ENCODE measurements around the gene VKORC1. TPM values are rescaled to one million over a fixed set of nuclear protein-coding genes. Genes with fewer than 3 reads are reported as not detected.
A peak's percentile ranks its signal among the peaks of the same experiment; 100 is the strongest.
"Not testable (repeated sequence)": the region's sequence is repeated elsewhere in the genome, so short reads cannot be mapped to it uniquely, and the experiment has no call there.

The VKORC1 gene
- polyA plus RNA-seq, 4 donors = 54.4 to 87.8 (median 80.6) TPM

DNA sequence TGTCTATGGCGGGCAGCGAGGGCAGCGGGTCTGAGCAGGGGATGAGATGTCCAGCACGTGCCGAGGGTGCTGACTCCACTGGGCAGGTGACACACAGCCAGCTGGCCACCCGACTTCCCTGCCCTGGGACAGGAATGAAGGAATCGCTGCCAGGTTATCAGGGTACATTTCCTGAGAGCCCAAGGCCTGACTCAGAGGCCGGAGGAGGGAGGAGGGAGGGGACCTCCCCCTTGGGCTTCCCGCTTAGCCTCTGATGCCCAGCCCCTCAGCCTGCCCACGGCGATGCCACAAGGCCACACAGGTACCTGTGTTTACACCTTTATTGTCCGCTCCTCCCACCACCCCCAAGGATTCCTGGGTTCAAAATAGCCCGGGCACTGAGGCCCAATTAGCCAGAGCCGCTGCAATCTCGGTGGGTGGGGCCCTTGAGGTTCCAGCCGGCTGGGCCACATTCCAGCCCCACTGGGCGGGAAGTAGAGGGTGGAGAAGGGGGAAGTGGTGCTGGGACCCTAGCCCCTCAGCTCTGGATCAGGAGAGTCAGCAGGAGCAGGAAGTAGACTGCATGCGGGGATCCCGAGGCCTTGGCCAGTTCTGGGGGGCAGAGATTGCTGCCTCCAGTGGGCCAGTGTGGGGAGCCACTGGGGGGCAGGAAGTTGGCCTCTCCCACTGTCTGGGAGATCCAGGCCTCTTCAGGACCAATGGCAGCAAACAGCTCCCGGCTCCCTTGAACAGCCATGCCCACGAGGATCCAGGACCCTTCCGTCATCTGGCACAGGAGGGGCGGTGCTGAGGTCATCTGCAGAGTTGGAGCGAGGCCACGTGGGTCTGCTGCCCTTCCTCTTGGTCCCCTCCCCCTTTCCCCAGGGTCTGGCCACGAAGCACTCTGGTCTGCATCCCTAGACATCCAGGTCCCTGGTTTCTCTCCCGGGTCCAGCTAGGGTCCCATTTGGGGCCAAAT is 44.3 kb upstream of the VKORC1 start:
- H3K9me3 ChIP-seq (ENCODE audit: control insufficient read depth in 2 of 2, insufficient read depth in 1 of 2, low read depth in 1 of 2, low read length in 1 of 2) = no peaks in the 10 kb centered on the region
- peak; percentile 93 to 96 for DNase-seq
- peaks cover 4 to 53% (median 11%) of the 10 kb centered on the region in 3 donors for H3K4me1 ChIP-seq (ENCODE audit: control insufficient read depth in 3 of 3, insufficient read depth in 2 of 3, low read depth in 1 of 3, low read length in 2 of 3)
- H3K27ac ChIP-seq (ENCODE audit: low read depth in 1 of 3, low read length in 2 of 3) = peak overlapping the region; percentile 84 to 93 (median 92)
- peaks cover 0 to 9% (median 0%) of the 10 kb centered on the region in 3 donors for H3K36me3 ChIP-seq (ENCODE audit: control insufficient read depth in 3 of 3, insufficient read depth in 2 of 3, low read depth in 1 of 3, low read length in 3 of 3)
- no peaks in the 10 kb centered on the region for H3K27me3 ChIP-seq (ENCODE audit: control insufficient read depth in 3 of 3, insufficient read depth in 3 of 3, low read length in 3 of 3)
- FAIRE-seq = no peak
- WGBS, 3 donors = 16 to 44% (median 32%) methylated on average over 26 to 27 of the region's 27 CpGs
- H3K4me3 ChIP-seq (ENCODE audit: low read depth in 1 of 3, low read length in 3 of 3) = no peak overlapping the region

DNA sequence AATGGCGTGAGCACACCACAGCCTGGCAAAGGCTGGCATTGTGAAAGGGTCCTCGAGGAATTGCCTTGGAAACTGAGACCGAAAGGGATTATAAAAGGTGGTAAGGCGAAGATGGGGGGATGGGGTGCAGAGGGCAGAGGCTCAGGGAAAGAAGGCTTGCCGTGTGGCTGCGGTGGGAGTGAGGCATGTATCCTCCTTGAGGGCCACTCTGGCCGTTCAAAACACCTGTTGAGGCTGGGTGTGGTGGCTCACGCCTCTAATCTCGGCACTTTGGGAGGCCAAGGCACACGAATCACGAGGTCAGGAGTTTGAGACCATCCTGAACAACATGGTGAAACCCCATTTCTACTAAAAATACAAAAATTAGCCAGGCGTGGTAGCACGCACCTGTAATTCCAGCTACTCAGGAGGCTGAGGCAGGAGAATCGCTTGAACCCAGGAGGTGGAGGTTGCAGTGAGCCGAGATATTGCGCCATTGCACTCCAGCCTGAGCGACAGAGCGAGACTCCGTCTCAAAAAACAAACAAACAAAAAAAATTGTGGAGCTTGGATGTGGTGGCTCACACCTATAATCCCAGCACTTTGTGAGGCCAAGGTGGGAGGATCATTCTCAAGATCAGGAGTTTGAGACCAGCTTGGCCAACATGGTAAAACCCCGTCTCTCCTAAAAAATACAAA is 42.4 kb upstream of the VKORC1 start:
- FAIRE-seq; H3K27ac ChIP-seq (ENCODE audit: low read depth in 1 of 3, low read length in 2 of 3); H3K9me3 ChIP-seq (ENCODE audit: control insufficient read depth in 2 of 2, insufficient read depth in 1 of 2, low read depth in 1 of 2, low read length in 1 of 2); H3K4me3 ChIP-seq (ENCODE audit: low read depth in 1 of 3, low read length in 3 of 3); H3K27me3 ChIP-seq (ENCODE audit: control insufficient read depth in 3 of 3, insufficient read depth in 3 of 3, low read length in 3 of 3); DNase-seq: not testable (repeated sequence)
- peaks cover 4 to 69% (median 11%) of the 10 kb centered on the region in 3 donors for H3K4me1 ChIP-seq (ENCODE audit: control insufficient read depth in 3 of 3, insufficient read depth in 2 of 3, low read depth in 1 of 3, low read length in 2 of 3)
- peaks cover 0 to 28% (median 0%) of the 10 kb centered on the region in 3 donors for H3K36me3 ChIP-seq (ENCODE audit: control insufficient read depth in 3 of 3, insufficient read depth in 2 of 3, low read depth in 1 of 3, low read length in 3 of 3)
- 71 to 88% (median 74%) methylated on average over 20 of the region's 20 CpGs for WGBS, 3 donors

DNA sequence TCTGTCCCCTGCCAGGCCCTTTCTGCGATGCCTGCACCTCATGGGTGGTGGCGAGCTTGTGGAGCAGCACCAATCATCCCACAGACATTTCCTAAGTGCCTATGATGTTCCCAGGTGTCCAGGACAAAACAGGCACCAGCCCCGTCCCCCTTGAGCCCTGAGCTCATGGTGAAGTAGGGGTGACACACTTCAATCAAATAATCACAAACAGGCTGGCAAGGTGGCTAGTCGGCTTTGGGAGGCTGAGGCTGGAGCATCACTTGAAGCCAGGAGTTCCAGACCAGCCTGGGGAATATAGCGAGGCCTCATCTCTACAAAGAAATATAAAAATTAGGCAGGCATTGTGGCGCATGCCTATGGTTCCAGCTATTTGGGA is 41.7 kb upstream of the VKORC1 start:
- DNase-seq (no peak), FAIRE-seq (no peak)
- Histone ChIP-seq H3K27ac (ENCODE audit: low read depth in 1 of 3, low read length in 2 of 3) (no peak overlapping the region), H3K9me3 (ENCODE audit: control insufficient read depth in 2 of 2, insufficient read depth in 1 of 2, low read depth in 1 of 2, low read length in 1 of 2) (no peaks in the 10 kb centered on the region), H3K36me3 (ENCODE audit: control insufficient read depth in 3 of 3, insufficient read depth in 2 of 3, low read depth in 1 of 3, low read length in 3 of 3) (peaks cover 0 to 35% (median 0%) of the 10 kb centered on the region in 3 donors), H3K4me3 (ENCODE audit: low read depth in 1 of 3, low read length in 3 of 3) (no peak overlapping the region), H3K27me3 (ENCODE audit: control insufficient read depth in 3 of 3, insufficient read depth in 3 of 3, low read length in 3 of 3) (no peaks in the 10 kb centered on the region), H3K4me1 (ENCODE audit: control insufficient read depth in 3 of 3, insufficient read depth in 2 of 3, low read depth in 1 of 3, low read length in 2 of 3) (peaks cover 2 to 69% (median 9%) of the 10 kb centered on the region in 3 donors)
- 69 to 80% (median 76%) methylated on average over 6 of the region's 6 CpGs for WGBS, 3 donors

DNA sequence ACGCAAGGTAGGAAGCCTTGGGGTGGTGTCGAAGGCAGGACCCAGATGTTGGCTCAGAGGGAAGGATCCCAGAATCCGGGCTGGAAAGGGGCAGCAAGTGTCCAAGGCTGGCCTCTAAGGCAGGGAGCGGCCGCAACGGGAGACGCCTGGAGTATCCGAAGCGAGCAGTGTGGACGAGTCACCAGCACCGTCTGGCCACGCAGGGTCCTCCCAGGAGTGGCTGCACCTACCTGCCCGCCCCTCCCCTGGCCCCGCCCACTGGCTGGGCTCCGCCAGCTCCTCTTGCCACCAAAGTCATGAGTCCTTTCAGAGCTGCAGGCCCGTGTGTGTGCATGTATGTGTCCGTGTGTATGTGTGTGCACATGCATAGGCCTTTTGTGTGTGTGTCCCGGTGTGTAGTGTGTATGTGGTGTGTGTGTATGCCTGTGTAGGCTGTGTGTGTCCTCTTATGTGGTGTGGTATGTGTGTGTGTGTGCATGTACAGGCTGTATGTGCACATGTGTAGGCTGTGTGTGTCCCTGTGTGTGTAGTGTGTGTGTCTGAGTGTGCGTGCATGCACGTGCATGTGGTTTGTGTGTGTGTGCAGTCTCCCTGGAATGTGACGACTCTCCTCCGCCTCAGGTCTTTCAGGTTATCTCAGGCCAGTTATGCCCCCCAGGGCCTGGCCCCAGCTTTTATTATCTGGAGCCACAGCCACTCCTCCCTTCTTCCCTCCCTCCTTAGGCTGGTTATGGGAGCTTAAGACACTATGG is 41.1 kb upstream of the VKORC1 start, which contains the start of gene PRSS8:
Gene PRSS8 (minus strand): TSS at position 193 of the 752 bp plus-strand sequence. CDS start 229 bp downstream, outside the sequence.
- DNase-seq (peak; percentile 95), FAIRE-seq (no peak)
- WGBS, 3 donors = 21 to 46% (median 29%) methylated on average over 20 to 22 of the region's 22 CpGs
- H3K4me3 ChIP-seq (ENCODE audit: low read depth in 1 of 3, low read length in 3 of 3) = peak within 1 kb of the TSS; percentile 51 to 94 (median 94)
- no peaks in the 10 kb centered on the region for H3K27me3 ChIP-seq (ENCODE audit: control insufficient read depth in 3 of 3, insufficient read depth in 3 of 3, low read length in 3 of 3)
- peaks cover 0 to 68% (median 8%) of the 10 kb centered on the region in 3 donors for H3K4me1 ChIP-seq (ENCODE audit: control insufficient read depth in 3 of 3, insufficient read depth in 2 of 3, low read depth in 1 of 3, low read length in 2 of 3)
- no peaks in the 10 kb centered on the region for H3K9me3 ChIP-seq (ENCODE audit: control insufficient read depth in 2 of 2, insufficient read depth in 1 of 2, low read depth in 1 of 2, low read length in 1 of 2)
- peaks cover 0 to 40% (median 0%) of the 10 kb centered on the region in 3 donors for H3K36me3 ChIP-seq (ENCODE audit: control insufficient read depth in 3 of 3, insufficient read depth in 2 of 3, low read depth in 1 of 3, low read length in 3 of 3)
- peak within 1 kb of the TSS; percentile 90 to 98 (median 94) for H3K27ac ChIP-seq (ENCODE audit: low read depth in 1 of 3, low read length in 2 of 3)

DNA sequence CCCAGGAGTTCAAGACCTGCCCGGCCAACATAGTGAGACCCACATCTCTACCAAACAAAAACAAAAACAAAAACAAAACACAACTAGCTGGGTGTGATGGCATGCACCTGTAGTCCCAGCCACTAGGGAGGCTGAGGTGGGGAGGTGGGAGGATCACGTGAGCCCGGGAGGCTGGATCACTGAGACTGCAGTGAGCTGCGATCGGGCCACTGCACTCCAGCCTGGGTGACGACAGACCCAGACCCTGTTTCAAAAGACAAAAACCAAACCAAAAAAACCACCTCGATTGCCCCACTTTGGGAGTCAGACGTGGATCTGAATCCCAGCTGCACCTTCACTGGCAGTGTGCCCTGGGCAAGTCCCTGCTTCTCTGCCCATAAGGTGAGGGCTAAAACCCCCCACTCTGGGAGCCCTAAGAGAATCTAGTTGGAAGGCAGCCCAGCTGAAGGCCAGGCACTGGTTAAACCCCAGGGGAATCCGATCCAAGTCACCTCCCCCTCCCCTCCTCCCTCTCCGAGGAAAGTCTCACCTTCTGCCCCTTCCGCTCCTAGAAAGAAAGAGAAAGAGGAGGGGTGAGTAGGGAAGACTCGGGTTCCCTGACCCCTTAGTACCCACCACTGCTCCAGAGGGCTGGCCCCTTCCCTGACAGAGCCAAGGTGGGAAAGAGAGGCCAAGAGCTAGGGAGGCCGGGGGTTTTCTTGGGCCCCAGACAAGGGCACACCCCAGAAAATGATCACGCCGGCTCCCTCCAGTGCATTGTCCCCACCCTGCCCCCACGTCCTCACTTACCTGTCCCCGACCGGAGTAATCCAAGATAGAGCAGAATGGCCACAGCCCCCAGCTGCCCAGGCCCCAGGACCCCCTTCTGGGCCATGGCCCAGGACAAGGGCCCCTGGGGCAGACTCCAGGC is 40.3 kb upstream of the VKORC1 start:
- Histone ChIP-seq H3K4me3 (ENCODE audit: low read depth in 1 of 3, low read length in 3 of 3) (peak overlapping the region; percentile 51 to 94 (median 94)), H3K9me3 (ENCODE audit: control insufficient read depth in 2 of 2, insufficient read depth in 1 of 2, low read depth in 1 of 2, low read length in 1 of 2) (no peaks in the 10 kb centered on the region), H3K27ac (ENCODE audit: low read depth in 1 of 3, low read length in 2 of 3) (peak overlapping the region; percentile 90 to 98 (median 94)), H3K4me1 (ENCODE audit: control insufficient read depth in 3 of 3, insufficient read depth in 2 of 3, low read depth in 1 of 3, low read length in 2 of 3) (peaks cover 0 to 68% (median 8%) of the 10 kb centered on the region in 3 donors), H3K36me3 (ENCODE audit: control insufficient read depth in 3 of 3, insufficient read depth in 2 of 3, low read depth in 1 of 3, low read length in 3 of 3) (peaks cover 0 to 48% (median 0%) of the 10 kb centered on the region in 3 donors), H3K27me3 (ENCODE audit: control insufficient read depth in 3 of 3, insufficient read depth in 3 of 3, low read length in 3 of 3) (no peaks in the 10 kb centered on the region)
- 6 to 26% (median 20%) methylated on average over 17 to 18 of the region's 18 CpGs for WGBS, 3 donors
- DNase-seq (peak; percentile 81 to 82), FAIRE-seq (no peak)

DNA sequence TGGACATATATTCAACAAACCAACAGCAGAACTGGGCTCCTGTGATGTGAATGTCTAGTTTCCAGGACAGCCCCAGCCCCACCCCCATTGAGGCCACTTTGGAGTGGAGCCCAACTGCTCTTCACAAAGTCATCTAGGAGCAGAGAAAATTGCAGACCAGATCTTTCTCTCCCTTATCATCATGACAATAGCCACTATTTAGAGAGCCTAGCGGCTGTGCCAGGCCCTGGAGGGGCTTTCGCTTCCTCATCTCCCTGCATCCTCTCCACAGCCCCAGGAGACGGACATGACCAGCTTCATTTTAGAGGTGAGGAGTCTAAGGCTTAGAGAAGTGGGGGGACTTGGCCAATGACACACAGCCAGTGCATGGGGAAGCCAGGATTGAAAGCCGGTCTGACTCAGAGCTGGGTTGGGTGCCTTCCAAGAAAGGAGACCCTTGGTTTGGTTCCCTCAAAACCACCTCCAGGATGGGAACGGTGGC is 39.5 kb upstream of the VKORC1 start:
- Histone ChIP-seq H3K4me1 (ENCODE audit: control insufficient read depth in 3 of 3, insufficient read depth in 2 of 3, low read depth in 1 of 3, low read length in 2 of 3) (peaks cover 0 to 71% (median 8%) of the 10 kb centered on the region in 3 donors), H3K9me3 (ENCODE audit: control insufficient read depth in 2 of 2, insufficient read depth in 1 of 2, low read depth in 1 of 2, low read length in 1 of 2) (no peaks in the 10 kb centered on the region), H3K27ac (ENCODE audit: low read depth in 1 of 3, low read length in 2 of 3) (peak overlapping the region; percentile 90 to 98 (median 94)), H3K36me3 (ENCODE audit: control insufficient read depth in 3 of 3, insufficient read depth in 2 of 3, low read depth in 1 of 3, low read length in 3 of 3) (peaks cover 0 to 56% (median 0%) of the 10 kb centered on the region in 3 donors), H3K27me3 (ENCODE audit: control insufficient read depth in 3 of 3, insufficient read depth in 3 of 3, low read length in 3 of 3) (no peaks in the 10 kb centered on the region), H3K4me3 (ENCODE audit: low read depth in 1 of 3, low read length in 3 of 3) (peak overlapping the region in 2 of 3 donors; percentile 94)
- 13 to 38% (median 30%) methylated on average over 5 of the region's 5 CpGs for WGBS, 3 donors
- FAIRE-seq (no peak), DNase-seq (peak; percentile 20 to 40)

DNA sequence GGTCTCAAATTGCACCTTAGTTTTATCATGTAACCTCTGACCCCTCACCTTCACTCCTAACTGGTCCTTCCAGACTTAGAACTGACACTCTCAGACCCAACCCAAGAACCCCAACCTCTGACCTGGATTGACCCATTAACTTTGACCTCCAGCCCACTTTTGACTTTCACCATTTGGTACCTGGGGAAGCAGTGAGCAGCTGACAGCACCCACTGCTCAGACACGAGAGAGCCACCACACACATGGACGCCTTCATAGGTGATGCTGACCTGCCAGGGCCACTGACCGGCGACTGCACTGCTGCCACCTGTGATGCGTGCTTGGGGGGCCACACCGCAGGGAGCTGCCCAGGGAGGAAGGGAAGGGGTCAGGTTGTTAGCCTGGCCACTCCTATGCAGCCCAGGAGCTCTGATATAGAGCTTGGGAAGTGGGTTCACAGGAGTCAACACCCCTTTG is 38.5 kb upstream of the VKORC1 start:
- FAIRE-seq (no peak), DNase-seq (peak in 1 of 2 donors; percentile 10)
- Histone ChIP-seq H3K4me3 (ENCODE audit: low read depth in 1 of 3, low read length in 3 of 3) (peak overlapping the region in 2 of 3 donors; percentile 94), H3K9me3 (ENCODE audit: control insufficient read depth in 2 of 2, insufficient read depth in 1 of 2, low read depth in 1 of 2, low read length in 1 of 2) (no peaks in the 10 kb centered on the region), H3K27me3 (ENCODE audit: control insufficient read depth in 3 of 3, insufficient read depth in 3 of 3, low read length in 3 of 3) (no peaks in the 10 kb centered on the region), H3K27ac (ENCODE audit: low read depth in 1 of 3, low read length in 2 of 3) (peak overlapping the region; percentile 90 to 98 (median 94)), H3K36me3 (ENCODE audit: control insufficient read depth in 3 of 3, insufficient read depth in 2 of 3, low read depth in 1 of 3, low read length in 3 of 3) (peaks cover 0 to 59% (median 0%) of the 10 kb centered on the region in 3 donors), H3K4me1 (ENCODE audit: control insufficient read depth in 3 of 3, insufficient read depth in 2 of 3, low read depth in 1 of 3, low read length in 2 of 3) (peaks cover under 1 to 73% (median 11%) of the 10 kb centered on the region in 3 donors)
- WGBS, 3 donors = 50 to 79% (median 56%) methylated on average over 5 to 6 of the region's 6 CpGs

All from small intestine (tissue), 7 donors.